ENCODE data around the gene ERI3.

ERI3 gene

GRCh38 chr1:44200336-44200735 is 154.7 kb downstream of the ERI3 start:
- DNase-seq = no peak

- DNase-seq = no peak
Measured at GRCh38 chr1:44174630-44175029, 180.4 kb downstream of the ERI3 start.

Measured in fibroblast of skin of abdomen (primary cell).